Smooth muscle cell (in vitro differentiated cells): Measurements from ENCODE around the gene HEXIM1. TPM values are rescaled to one million over a fixed set of nuclear protein-coding genes. Genes with fewer than 3 reads are reported as not detected.

Experiments used
- DNase-seq: peaks from one replicate; lab custom pipeline; 2025; ENCODE audit not compliant: unreplicated experiment; lab: John Stamatoyannopoulos, UW
- H2AFZ ChIP-seq: fragments of 200-600 bp; sonication (generic); 2 replicates; pipeline ENCODE4 v1.6.0; 2016; ENCODE audit warnings: antibody characterized with exemption, low read depth, mild to moderate bottlenecking
- H3F3A ChIP-seq: fragments of 200-600 bp; sonication (generic); 2 replicates; pipeline ENCODE4 v1.6.0; 2017; ENCODE audit warnings: antibody characterized with exemption, low read depth
- H3K27ac ChIP-seq: fragments of 200-600 bp; sonication (generic); 2 replicates; pipeline ENCODE4 v1.5.1; 2016; ENCODE audit warnings: low read depth, mild to moderate bottlenecking
- H3K27me3 ChIP-seq: fragments of 200-600 bp; sonication (generic); 2 replicates; pipeline ENCODE4 v1.6.1; 2016; ENCODE audit warnings: low read depth, mild to moderate bottlenecking
- H3K36me3 ChIP-seq: fragments of 200-600 bp; sonication (generic); 2 replicates; pipeline ENCODE4 v1.5.1; 2016; ENCODE audit warnings: low read depth
- H3K4me1 ChIP-seq: fragments of 200-600 bp; sonication (generic); 2 replicates; pipeline ENCODE4 v1.5.1; 2016; ENCODE audit warnings: low read depth
- H3K4me2 ChIP-seq: fragments of 200-600 bp; sonication (generic); 2 replicates; pipeline ENCODE4 v1.6.0; 2016; ENCODE audit warnings: mild to moderate bottlenecking
- H3K4me3 ChIP-seq: fragments of 200-600 bp; sonication (generic); 2 replicates; pipeline ENCODE4 v1.5.1; 2016; ENCODE audit warnings: mild to moderate bottlenecking
- H3K79me2 ChIP-seq: fragments of 200-600 bp; sonication (generic); 2 replicates; pipeline ENCODE4 v1.6.0; 2016; ENCODE audit warnings: low read depth, mild to moderate bottlenecking
- H3K9ac ChIP-seq: fragments of 200-600 bp; sonication (generic); 2 replicates; pipeline ENCODE4 v1.6.0; 2016; ENCODE audit warnings: low read depth
- H3K9me3 ChIP-seq: fragments of 200-600 bp; sonication (generic); replicated peaks from 2 replicates; pipeline ENCODE4 v1.5.1; 2016; ENCODE audit warnings: low read depth
- H4K20me1 ChIP-seq: fragments of 200-600 bp; sonication (generic); 2 replicates; pipeline ENCODE4 v1.6.0; 2016; ENCODE audit warnings: low read depth
- CTCF ChIP-seq: fragments of 200-600 bp; sonication (generic); IDR thresholded peaks from 2 replicates; pipeline ENCODE4 v1.5.1; 2017; ENCODE audit warnings: borderline replicate concordance, mild to moderate bottlenecking, antibody characterized with exemption; ENCODE audit not compliant: insufficient read depth, poor library complexity, severe bottlenecking
- WGBS: methylation state at CpG from one replicate; pipeline ENCODE4 v1.1.7; 2016; ENCODE audit warnings: low lambda C conversion rate; 5-methylcytosine and 5-hydroxymethylcytosine counted together
- polyA plus RNA-seq: library from polyadenylated mRNA; unstranded; fragments of >200 nt; fragmentation: Nextera tagmentation; extraction: Ambion mirVana; gene quantifications from 2 replicates; pipeline ENCODE4 v1.2.1, GENCODE V29; 2016
- total RNA-seq: library from RNA; depleted of rRNA; stranded (reverse); fragments of >200 nt; gene quantifications from 2 replicates; pipeline ENCODE4 v1.2.3, GENCODE V29; 2014

The HEXIM1 gene
- total and polyA plus RNA-seq, 2 experiments from 2014 or later, result 9.4 to 13.7 TPM

GRCh38 chr17:45128989-45129388 is 19.3 kb upstream of the HEXIM1 start:
- Histone ChIP-seq H3K27ac (peak overlapping the region; percentile 96), H3F3A (peaks cover 19% of the 10 kb centered on the region), H3K27me3 (no peaks in the 10 kb centered on the region), H3K36me3 (no peaks in the 10 kb centered on the region), H3K9ac (peak overlapping the region; percentile 71), H3K4me2 (peak overlapping the region; percentile 72), H3K4me1 (peaks cover 20% of the 10 kb centered on the region), H2AFZ (no peak overlapping the region), H4K20me1 (no peaks in the 10 kb centered on the region), H3K9me3 (no peaks in the 10 kb centered on the region), H3K79me2 (peaks cover 58% of the 10 kb centered on the region), H3K4me3 (no peak overlapping the region)
- 98% methylated on average over 2 of the region's 2 CpGs for WGBS
- no peak for TF ChIP-seq CTCF
- no peak for DNase-seq

DNA sequence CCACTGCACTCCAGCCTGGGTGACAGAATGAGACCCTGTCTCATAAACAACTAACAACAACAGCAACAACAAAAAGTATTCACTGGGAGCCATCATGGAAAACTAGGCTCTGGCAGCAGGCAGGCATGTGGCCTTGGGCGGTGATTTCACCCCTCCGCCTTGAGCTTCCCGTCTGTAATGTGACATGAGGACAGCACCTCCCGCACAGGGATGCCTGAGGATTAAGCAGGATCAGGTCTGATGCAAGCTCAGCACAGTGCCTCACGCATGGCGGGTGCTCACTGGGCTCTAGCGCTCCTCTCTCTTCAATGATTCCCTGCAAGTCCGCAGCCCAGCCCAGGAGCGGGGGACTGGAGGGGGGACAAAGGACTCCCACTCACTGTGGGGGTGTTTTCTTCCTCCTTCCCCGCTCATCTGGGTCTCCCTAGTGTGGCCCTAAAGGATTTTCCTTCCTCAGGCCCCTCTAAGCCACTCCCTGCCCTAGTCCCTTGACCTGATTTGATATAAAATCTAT is 18.8 kb upstream of the HEXIM1 start:
- Histone ChIP-seq H4K20me1 (no peaks in the 10 kb centered on the region), H3K9me3 (no peaks in the 10 kb centered on the region), H3K9ac (peak overlapping the region; percentile 85), H3K36me3 (no peaks in the 10 kb centered on the region), H3K79me2 (peaks cover 55% of the 10 kb centered on the region), H3K4me2 (peak overlapping the region; percentile 95), H3K27ac (peak overlapping the region; percentile 96), H2AFZ (no peak overlapping the region), H3K4me3 (no peak overlapping the region), H3K27me3 (no peaks in the 10 kb centered on the region), H3F3A (peaks cover 19% of the 10 kb centered on the region), H3K4me1 (peaks cover 20% of the 10 kb centered on the region)
- WGBS, result 19% methylated on average over 10 of the region's 10 CpGs
- peak; percentile 52 for DNase-seq
- no peak for TF ChIP-seq CTCF

GRCh38 chr17:45129940-45130680 is 18.2 kb upstream of the HEXIM1 start:
- no peaks in the 10 kb centered on the region for H3K36me3 ChIP-seq
- H3K4me2 ChIP-seq, result peak overlapping the region; percentile 95
- H2AFZ ChIP-seq, result no peak overlapping the region
- peak overlapping the region; percentile 96 for H3K27ac ChIP-seq
- H3K4me1 ChIP-seq, result peaks cover 20% of the 10 kb centered on the region
- H3F3A ChIP-seq, result peaks cover 19% of the 10 kb centered on the region
- no peak for TF ChIP-seq CTCF
- H4K20me1 ChIP-seq, result no peaks in the 10 kb centered on the region
- H3K79me2 ChIP-seq, result peaks cover 49% of the 10 kb centered on the region
- H3K9ac ChIP-seq, result peak overlapping the region; percentile 85
- no peak for DNase-seq
- H3K27me3 ChIP-seq, result no peaks in the 10 kb centered on the region
- no peak overlapping the region for H3K4me3 ChIP-seq
- WGBS, result 60% methylated on average over 13 of the region's 13 CpGs
- no peaks in the 10 kb centered on the region for H3K9me3 ChIP-seq
